ENCODE results near the gene ENTR1.

Gene ENTR1

GRCh38 chr9:136379401-136379800 lies 31.0 kb downstream of the ENTR1 start:
- H3K27ac ChIP-seq, result no peak overlapping the region
- no peak for TF ChIP-seq ZFX (IDR thresholded peaks at IDR 0.05)
- TF ChIP-seq, protein P1, sequence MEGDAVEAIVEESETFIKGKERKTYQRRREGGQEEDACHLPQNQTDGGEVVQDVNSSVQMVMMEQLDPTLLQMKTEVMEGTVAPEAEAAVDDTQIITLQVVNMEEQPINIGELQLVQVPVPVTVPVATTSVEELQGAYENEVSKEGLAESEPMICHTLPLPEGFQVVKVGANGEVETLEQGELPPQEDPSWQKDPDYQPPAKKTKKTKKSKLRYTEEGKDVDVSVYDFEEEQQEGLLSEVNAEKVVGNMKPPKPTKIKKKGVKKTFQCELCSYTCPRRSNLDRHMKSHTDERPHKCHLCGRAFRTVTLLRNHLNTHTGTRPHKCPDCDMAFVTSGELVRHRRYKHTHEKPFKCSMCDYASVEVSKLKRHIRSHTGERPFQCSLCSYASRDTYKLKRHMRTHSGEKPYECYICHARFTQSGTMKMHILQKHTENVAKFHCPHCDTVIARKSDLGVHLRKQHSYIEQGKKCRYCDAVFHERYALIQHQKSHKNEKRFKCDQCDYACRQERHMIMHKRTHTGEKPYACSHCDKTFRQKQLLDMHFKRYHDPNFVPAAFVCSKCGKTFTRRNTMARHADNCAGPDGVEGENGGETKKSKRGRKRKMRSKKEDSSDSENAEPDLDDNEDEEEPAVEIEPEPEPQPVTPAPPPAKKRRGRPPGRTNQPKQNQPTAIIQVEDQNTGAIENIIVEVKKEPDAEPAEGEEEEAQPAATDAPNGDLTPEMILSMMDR (conservative IDR thresholded peaks at IDR 0.05), result no peak

DNA sequence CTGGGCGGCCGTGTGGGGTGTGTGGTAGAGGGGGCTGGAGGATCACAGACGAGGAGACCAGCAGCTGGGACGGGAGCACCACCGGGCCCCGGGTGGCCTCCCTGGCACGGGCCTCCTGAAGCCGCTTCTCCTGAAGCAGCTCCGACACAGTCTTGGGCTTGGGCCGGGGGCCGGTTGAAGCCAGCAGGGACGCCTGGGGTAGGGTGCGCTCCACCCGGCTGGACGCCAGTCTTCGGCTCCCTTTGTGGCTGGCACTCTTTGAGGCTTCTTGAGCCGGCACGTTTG lies 31.5 kb downstream of the ENTR1 start:
- TF ChIP-seq ZFX (IDR thresholded peaks at IDR 0.05), result no peak
- TF ChIP-seq, protein P1 (conservative IDR thresholded peaks at IDR 0.05), result no peak
- H3K27ac ChIP-seq, result no peak overlapping the region

DNA sequence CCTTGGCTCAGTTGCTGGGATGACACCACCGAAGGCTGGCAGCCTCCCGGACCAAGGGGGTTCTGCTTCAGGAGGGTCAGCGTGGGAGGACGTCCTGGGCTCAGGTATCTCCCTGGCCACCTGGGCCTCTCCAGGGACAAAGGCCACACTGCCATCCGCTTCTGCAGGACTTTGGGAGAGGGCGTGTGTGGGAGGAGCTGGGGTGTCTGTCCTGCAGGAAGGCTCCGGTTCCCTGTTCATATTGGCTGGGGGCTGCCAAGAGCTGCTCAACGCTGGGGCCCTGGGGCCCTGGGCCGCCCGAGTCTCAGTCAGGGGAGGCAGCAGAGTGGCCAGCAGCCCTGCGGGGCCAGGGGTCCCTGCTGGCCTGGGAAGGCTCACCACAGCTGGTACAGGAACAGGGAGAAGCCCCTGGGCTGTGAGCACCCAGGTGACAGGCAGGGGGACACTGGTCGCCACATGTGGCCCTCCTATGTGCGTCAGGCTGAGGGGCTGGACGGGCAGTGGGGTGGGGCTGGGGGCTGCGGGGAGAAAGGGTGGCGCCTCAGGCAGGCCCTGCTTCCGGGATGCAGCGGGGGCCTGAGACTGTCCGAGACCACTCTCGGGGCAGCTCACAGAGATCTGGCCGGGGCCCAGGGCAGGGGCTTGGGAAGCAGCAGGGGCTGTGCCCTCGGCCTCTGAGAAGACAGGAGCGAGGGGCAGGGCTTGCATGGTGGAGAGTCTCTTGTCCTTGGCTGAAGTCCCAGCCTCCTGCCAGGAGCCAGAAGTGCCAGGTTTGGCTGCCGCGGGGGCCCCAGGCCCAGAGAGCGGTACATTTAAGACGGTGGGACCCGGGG lies 32.0 kb downstream of the ENTR1 start:
- no peak for TF ChIP-seq ZFX (IDR thresholded peaks at IDR 0.05)
- TF ChIP-seq, protein P1 (conservative IDR thresholded peaks at IDR 0.05), result no peak
- H3K27ac ChIP-seq, result no peak overlapping the region

DNA sequence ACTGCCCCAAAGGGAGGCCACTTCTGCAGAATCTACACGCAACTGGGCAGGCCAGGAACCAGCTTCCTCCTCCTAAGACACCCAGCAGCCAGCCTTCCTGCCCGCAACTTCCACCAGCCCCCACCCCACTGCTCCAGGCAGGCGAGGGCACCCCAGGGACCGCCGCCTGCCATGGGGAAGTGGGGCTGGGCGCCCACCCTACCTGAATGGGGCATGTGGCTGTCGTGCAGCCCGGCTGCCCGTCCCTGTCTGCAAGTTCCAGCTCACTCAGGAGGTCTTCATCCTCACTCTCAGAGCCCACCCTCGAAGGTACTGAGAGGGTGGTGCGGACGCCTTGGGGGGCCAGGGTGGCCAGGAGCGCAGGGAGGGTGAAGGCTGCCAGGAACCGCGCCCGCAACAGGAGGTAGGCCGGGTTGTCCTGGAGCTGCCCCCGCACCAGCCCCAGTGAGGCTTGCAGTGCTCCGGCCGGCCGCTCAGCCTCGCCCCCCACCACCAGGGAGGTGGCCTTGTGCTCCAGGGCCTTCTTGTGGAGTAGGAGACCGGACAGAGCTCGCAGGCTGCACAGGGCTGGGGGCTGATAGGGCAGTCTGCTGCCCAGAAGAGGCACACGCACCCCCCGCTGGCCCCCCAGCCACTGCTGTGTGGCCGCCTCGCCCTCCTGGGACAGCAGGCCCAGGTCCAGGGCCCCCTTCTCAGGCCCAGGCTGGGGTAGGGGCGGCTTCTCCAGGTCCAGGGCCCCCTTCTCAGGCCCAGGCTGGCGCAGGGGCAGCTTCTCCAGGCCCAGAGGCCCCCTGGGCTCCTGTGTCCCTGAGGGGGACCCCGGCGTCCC lies 32.9 kb downstream of the ENTR1 start:
- H3K27ac ChIP-seq, result no peak overlapping the region
- TF ChIP-seq, protein P1 (conservative IDR thresholded peaks at IDR 0.05), result no peak
- no peak for TF ChIP-seq ZFX (IDR thresholded peaks at IDR 0.05)

DNA sequence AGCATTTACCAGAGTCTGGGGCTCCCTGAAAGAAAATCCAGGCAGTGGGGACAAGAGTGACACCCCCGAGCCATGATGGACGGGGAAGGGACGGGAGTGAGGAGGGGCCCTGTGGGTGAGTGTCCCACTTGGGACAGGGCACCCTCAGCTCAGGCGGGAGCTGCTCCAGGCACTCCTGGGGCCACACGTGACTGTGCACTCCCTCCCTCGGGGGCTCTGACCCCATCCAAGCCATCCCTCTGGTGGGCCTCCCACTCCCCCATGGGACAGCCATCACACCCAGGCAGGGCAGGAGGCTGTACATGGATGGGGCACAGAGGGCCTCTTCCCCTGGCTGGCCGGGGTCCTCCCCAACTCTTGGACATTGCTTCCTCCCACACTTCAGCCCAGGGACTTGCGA lies 34.0 kb downstream of the ENTR1 start:
- TF ChIP-seq, protein P1 (conservative IDR thresholded peaks at IDR 0.05), result no peak
- no peak for TF ChIP-seq ZFX (IDR thresholded peaks at IDR 0.05)
- H3K27ac ChIP-seq, result no peak overlapping the region

DNA sequence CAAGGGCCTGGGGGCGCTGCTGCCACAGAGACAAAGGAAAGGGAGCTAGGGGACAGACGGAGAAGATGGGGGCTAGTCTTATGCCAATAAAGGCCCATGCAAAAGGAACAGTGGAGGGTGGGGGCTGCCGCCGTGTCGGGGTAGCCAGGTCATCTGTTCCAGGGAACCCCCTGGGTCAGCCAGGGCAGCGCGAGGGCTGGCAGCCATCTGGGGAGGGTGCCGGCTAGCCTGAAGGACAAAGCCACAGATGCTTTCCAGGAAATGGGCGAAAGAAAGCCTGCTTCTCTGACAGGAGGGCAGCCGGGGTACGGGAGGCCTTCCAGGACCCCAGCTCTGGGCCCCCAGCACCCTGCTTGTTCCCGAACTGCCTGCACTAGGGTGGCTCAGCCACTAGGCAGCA lies 35.3 kb downstream of the ENTR1 start:
- H3K27ac ChIP-seq, result no peak overlapping the region
- TF ChIP-seq, protein P1 (conservative IDR thresholded peaks at IDR 0.05), result no peak
- no peak for TF ChIP-seq ZFX (IDR thresholded peaks at IDR 0.05)

- H3K27ac ChIP-seq, result no peak overlapping the region
- TF ChIP-seq, protein P1 (conservative IDR thresholded peaks at IDR 0.05), result no peak
- TF ChIP-seq ZFX (IDR thresholded peaks at IDR 0.05), result no peak
Observed at GRCh38 chr9:136374183-136374575, 36.2 kb downstream of the ENTR1 start.

All from C4-2B (cell line).